WTC11 (cell line): ENCODE data around the gene SIK2.

Experiments
- ATF3 ChIP-seq: sonication (generic); formaldehyde crosslinking; conservative IDR thresholded peaks from 2 replicates; pipeline ENCODE4 v1.8.1; 2022; ENCODE audit warnings: mild to moderate bottlenecking, missing genetic modification reagents
- E2F4 ChIP-seq: sonication (generic); formaldehyde crosslinking; IDR thresholded peaks from 2 replicates; pipeline ENCODE4 v1.8.1; 2022; ENCODE audit warnings: low read depth, mild to moderate bottlenecking, moderate library complexity, missing genetic modification reagents, borderline replicate concordance
- ELF4 ChIP-seq: sonication (generic); formaldehyde crosslinking; IDR thresholded peaks from 2 replicates; pipeline ENCODE4 v1.8.1; 2022; ENCODE audit warnings: low read depth, mild to moderate bottlenecking, moderate library complexity, missing genetic modification reagents
- GTF2I ChIP-seq: fragments of 250-450 bp; sonication (Bioruptor Pico); conservative IDR thresholded peaks from 2 replicates; pipeline ENCODE4 v1.4.0; 2021; ENCODE audit warnings: mild to moderate bottlenecking
- RORB ChIP-seq: fragments of 250-450 bp; sonication (Bioruptor Pico); IDR thresholded peaks from 2 replicates; pipeline ENCODE4 v1.9.0; 2021; ENCODE audit warnings: mild to moderate bottlenecking
- TCF7 ChIP-seq: sonication (generic); formaldehyde crosslinking; IDR thresholded peaks from 2 replicates; pipeline ENCODE4 v1.8.0; 2022; ENCODE audit warnings: mild to moderate bottlenecking, low read depth, missing genetic modification reagents, moderate library complexity
- ZNF423 ChIP-seq: fragments of 250-450 bp; sonication (Bioruptor Pico); IDR thresholded peaks from 2 replicates; pipeline ENCODE4 v2.1.2; 2022; ENCODE audit warnings: mild to moderate bottlenecking, moderate library complexity
- TF ChIP-seq, protein P1 (sequence below): fragments of 200-600 bp; IDR thresholded peaks from 2 replicates; pipeline ENCODE4 v1.8.0; 2022; ENCODE audit warnings: antibody characterized with exemption
- TF ChIP-seq, protein P2 (sequence below): sonication (generic); formaldehyde crosslinking; IDR thresholded peaks from 2 replicates; pipeline ENCODE4 v1.8.1; 2023; ENCODE audit warnings: mild to moderate bottlenecking, moderate library complexity, missing genetic modification reagents
- TF ChIP-seq, protein P3 (sequence below): sonication (generic); formaldehyde crosslinking; IDR thresholded peaks from 2 replicates; pipeline ENCODE4 v1.8.0; 2023; ENCODE audit warnings: missing genetic modification reagents, mild to moderate bottlenecking, borderline replicate concordance

DNA sequence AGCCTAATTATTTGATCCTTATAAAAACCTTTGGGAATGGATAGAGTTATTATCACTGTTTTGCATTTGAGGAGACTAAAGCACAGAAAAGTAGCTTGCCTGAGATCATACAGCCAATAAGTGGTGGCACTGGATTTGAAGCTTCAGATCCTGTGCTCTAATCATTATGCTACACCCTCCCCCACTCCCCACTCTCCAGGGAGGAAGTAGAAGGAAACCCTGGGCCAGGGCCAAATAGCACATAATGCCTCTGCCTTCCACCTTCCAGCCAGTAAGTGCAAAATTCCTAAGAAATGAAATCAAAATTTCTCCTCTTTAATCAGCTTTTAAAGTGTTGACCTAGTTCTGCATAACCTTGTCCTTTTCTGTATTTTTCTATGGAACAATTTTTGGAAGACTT lies 61.6 kb downstream of the SIK2 start:
- TF ChIP-seq ELF4 (CRISPR knock-in tag) (no peak), RORB (CRISPR knock-in tag) (no peak), GTF2I (CRISPR knock-in tag) (no peak), ATF3 (CRISPR knock-in tag) (no peak), E2F4 (no peak), TCF7 (CRISPR knock-in tag) (no peak), ZNF423 (no peak)
- TF ChIP-seq, protein P1, sequence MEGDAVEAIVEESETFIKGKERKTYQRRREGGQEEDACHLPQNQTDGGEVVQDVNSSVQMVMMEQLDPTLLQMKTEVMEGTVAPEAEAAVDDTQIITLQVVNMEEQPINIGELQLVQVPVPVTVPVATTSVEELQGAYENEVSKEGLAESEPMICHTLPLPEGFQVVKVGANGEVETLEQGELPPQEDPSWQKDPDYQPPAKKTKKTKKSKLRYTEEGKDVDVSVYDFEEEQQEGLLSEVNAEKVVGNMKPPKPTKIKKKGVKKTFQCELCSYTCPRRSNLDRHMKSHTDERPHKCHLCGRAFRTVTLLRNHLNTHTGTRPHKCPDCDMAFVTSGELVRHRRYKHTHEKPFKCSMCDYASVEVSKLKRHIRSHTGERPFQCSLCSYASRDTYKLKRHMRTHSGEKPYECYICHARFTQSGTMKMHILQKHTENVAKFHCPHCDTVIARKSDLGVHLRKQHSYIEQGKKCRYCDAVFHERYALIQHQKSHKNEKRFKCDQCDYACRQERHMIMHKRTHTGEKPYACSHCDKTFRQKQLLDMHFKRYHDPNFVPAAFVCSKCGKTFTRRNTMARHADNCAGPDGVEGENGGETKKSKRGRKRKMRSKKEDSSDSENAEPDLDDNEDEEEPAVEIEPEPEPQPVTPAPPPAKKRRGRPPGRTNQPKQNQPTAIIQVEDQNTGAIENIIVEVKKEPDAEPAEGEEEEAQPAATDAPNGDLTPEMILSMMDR, result no peak
- TF ChIP-seq, protein P2, sequence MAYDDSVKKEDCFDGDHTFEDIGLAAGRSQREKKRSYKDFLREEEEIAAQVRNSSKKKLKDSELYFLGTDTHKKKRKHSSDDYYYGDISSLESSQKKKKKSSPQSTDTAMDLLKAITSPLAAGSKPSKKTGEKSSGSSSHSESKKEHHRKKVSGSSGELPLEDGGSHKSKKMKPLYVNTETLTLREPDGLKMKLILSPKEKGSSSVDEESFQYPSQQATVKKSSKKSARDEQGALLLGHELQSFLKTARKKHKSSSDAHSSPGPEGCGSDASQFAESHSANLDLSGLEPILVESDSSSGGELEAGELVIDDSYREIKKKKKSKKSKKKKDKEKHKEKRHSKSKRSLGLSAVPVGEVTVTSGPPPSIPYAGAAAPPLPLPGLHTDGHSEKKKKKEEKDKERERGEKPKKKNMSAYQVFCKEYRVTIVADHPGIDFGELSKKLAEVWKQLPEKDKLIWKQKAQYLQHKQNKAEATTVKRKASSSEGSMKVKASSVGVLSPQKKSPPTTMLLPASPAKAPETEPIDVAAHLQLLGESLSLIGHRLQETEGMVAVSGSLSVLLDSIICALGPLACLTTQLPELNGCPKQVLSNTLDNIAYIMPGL (CRISPR knock-in tag), result no peak
- TF ChIP-seq, protein P3, sequence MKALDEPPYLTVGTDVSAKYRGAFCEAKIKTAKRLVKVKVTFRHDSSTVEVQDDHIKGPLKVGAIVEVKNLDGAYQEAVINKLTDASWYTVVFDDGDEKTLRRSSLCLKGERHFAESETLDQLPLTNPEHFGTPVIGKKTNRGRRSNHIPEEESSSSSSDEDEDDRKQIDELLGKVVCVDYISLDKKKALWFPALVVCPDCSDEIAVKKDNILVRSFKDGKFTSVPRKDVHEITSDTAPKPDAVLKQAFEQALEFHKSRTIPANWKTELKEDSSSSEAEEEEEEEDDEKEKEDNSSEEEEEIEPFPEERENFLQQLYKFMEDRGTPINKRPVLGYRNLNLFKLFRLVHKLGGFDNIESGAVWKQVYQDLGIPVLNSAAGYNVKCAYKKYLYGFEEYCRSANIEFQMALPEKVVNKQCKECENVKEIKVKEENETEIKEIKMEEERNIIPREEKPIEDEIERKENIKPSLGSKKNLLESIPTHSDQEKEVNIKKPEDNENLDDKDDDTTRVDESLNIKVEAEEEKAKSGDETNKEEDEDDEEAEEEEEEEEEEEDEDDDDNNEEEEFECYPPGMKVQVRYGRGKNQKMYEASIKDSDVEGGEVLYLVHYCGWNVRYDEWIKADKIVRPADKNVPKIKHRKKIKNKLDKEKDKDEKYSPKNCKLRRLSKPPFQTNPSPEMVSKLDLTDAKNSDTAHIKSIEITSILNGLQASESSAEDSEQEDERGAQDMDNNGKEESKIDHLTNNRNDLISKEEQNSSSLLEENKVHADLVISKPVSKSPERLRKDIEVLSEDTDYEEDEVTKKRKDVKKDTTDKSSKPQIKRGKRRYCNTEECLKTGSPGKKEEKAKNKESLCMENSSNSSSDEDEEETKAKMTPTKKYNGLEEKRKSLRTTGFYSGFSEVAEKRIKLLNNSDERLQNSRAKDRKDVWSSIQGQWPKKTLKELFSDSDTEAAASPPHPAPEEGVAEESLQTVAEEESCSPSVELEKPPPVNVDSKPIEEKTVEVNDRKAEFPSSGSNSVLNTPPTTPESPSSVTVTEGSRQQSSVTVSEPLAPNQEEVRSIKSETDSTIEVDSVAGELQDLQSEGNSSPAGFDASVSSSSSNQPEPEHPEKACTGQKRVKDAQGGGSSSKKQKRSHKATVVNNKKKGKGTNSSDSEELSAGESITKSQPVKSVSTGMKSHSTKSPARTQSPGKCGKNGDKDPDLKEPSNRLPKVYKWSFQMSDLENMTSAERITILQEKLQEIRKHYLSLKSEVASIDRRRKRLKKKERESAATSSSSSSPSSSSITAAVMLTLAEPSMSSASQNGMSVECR, result no peak
